H1 (cell line): ENCODE results near the gene PIAS4. TPM values are rescaled to one million over a fixed set of nuclear protein-coding genes. Genes with fewer than 3 reads are reported as not detected.

Source experiments
- CTCF ChIA-PET: fragments of 300-600 bp; sonication (Branson Sonifier 250); formaldehyde crosslinking; loops from one replicate; lab custom pipeline; 2021; ENCODE audit not compliant: partially characterized antibody; lab: Charles Lee
- POLR2A ChIA-PET: fragments of 300-600 bp; sonication (Branson Sonifier 250); formaldehyde crosslinking; loops from one replicate; lab custom pipeline; 2021; ENCODE audit warnings: inconsistent platforms; ENCODE audit not compliant: partially characterized antibody; lab: Charles Lee
- DNase-seq, 2 experiments: peaks; one replicate each; pipeline versions ENCODE4 v3.0.0 to v3.0.0-alpha.2; 2010 to 2022; ENCODE audit warnings: low spot score in 2 of 2, low read depth in 1 of 2, mixed read lengths in 1 of 2
- FAIRE-seq: peaks from 2 replicates; lab custom pipeline; 2011; peaks lifted over from hg19 to GRCh38; lab: Jason Lieb, UNC
- H2AFZ ChIP-seq: 2 replicates; pipeline ENCODE4 v1.8.1; 2012; ENCODE audit warnings: low read length, inconsistent platforms
- H2AK5ac ChIP-seq: 2 replicates; pipeline ENCODE4 v1.6.1; 2013; ENCODE audit warnings: low read depth, low read length
- H2BK120ac ChIP-seq: replicated peaks from 2 replicates; pipeline ENCODE3; 2013; ENCODE audit warnings: low read depth, low read length, inconsistent platforms
- H2BK12ac ChIP-seq: 2 replicates; pipeline ENCODE4 v1.6.1; 2013; ENCODE audit warnings: low read depth, low read length
- H2BK15ac ChIP-seq: 2 replicates; pipeline ENCODE4 v1.6.1; 2013; ENCODE audit warnings: low read length
- H2BK20ac ChIP-seq: 2 replicates; pipeline ENCODE4 v1.6.1; 2013; ENCODE audit warnings: low read length
- H2BK5ac ChIP-seq: 2 replicates; pipeline ENCODE4 v1.6.1; 2013; ENCODE audit warnings: low read depth, low read length
- H3K14ac ChIP-seq: 2 replicates; pipeline ENCODE4 v1.6.1; 2013; ENCODE audit warnings: inconsistent platforms; ENCODE audit not compliant: insufficient read length
- H3K18ac ChIP-seq: 2 replicates; pipeline ENCODE4 v1.6.1; 2013; ENCODE audit warnings: low read length; ENCODE audit errors: extremely low read depth
- H3K23ac ChIP-seq: 2 replicates; pipeline ENCODE4 v1.6.1; 2013; ENCODE audit warnings: inconsistent platforms; ENCODE audit not compliant: insufficient read length
- H3K23me2 ChIP-seq: 2 replicates; pipeline ENCODE4 v1.6.1; 2013; ENCODE audit warnings: low read depth, low read length
- H3K27ac ChIP-seq: 2 replicates; pipeline ENCODE4 v1.6.1; 2011; ENCODE audit warnings: low read depth, low read length, inconsistent platforms
- H3K27me3 ChIP-seq, 4 experiments: replicated peaks in 1 of 4; 1 replicate in 1 of 4; 2 replicates in 3 of 4; pipeline versions ENCODE4 v1.6.1 to v1.8.1; 2011 to 2013; ENCODE audit warnings: low read length in 3 of 4, mild to moderate bottlenecking in 3 of 4, inconsistent platforms in 2 of 4, mixed read lengths in 2 of 4, moderate library complexity in 1 of 4; ENCODE audit not compliant: control insufficient read depth in 3 of 4, insufficient read depth in 3 of 4; ENCODE audit errors: extremely low read depth in 1 of 4
- H3K36me3 ChIP-seq, 4 experiments: 2 replicates each; pipeline versions ENCODE4 v1.6.1 to v1.8.1; 2011 to 2013; ENCODE audit warnings: mild to moderate bottlenecking in 4 of 4, low read length in 3 of 4, moderate library complexity in 2 of 4, control low read depth in 1 of 4, inconsistent platforms in 1 of 4; ENCODE audit not compliant: insufficient read depth in 4 of 4, control insufficient read depth in 2 of 4
- H3K4ac ChIP-seq: replicated peaks from 2 replicates; pipeline ENCODE3; 2013; ENCODE audit warnings: low read length, low read depth, mixed read lengths, inconsistent platforms; ENCODE audit not compliant: insufficient read length
- H3K4me1 ChIP-seq, 4 experiments: replicated peaks in 1 of 4; 1 replicate in 1 of 4; 2 replicates in 3 of 4; pipeline versions ENCODE4 v1.6.1 to v1.8.1; 2011 to 2013; ENCODE audit warnings: low read length in 3 of 4, inconsistent platforms in 2 of 4, mixed read lengths in 1 of 4; ENCODE audit not compliant: insufficient read depth in 4 of 4, control insufficient read depth in 3 of 4
- H3K4me2 ChIP-seq, 2 experiments: 2 replicates each; pipeline versions ENCODE4 v1.6.1 to v1.8.1; 2011 to 2013; ENCODE audit warnings: low read depth in 2 of 2, low read length in 2 of 2, control low read depth in 1 of 2, inconsistent platforms in 1 of 2, mild to moderate bottlenecking in 1 of 2; ENCODE audit not compliant: insufficient read depth in 1 of 2
- H3K4me3 ChIP-seq, 4 experiments: fragments of 200-600, 300-600 bp in 1 of 4; sonication (generic), shearing (Covaris generic), sonication (Bioruptor Twin) in 1 of 4; 2 replicates each; pipeline versions ENCODE4 v1.5.1 to v1.8.1; 2011 to 2016; ENCODE audit warnings: low read length in 4 of 4, low read depth in 3 of 4, control low read depth in 2 of 4, inconsistent platforms in 2 of 4, mild to moderate bottlenecking in 2 of 4, mixed read lengths in 1 of 4, moderate library complexity in 1 of 4; ENCODE audit not compliant: insufficient read depth in 2 of 4; ENCODE audit errors: extremely low read depth in 1 of 4
- H3K56ac ChIP-seq: replicated peaks from 2 replicates; pipeline ENCODE3; 2013; ENCODE audit warnings: low read depth, mild to moderate bottlenecking, mixed read lengths, low read length, inconsistent platforms; ENCODE audit not compliant: insufficient read length
- H3K79me1 ChIP-seq: 2 replicates; pipeline ENCODE4 v1.6.1; 2013; ENCODE audit warnings: low read depth, low read length, control low read depth
- H3K79me2 ChIP-seq, 2 experiments: 2 replicates each; pipeline versions ENCODE4 v1.6.1 to v1.8.1; 2012 to 2013; ENCODE audit warnings: low read length in 2 of 2, mild to moderate bottlenecking in 2 of 2, inconsistent platforms in 1 of 2; ENCODE audit not compliant: insufficient read depth in 2 of 2, control insufficient read depth in 1 of 2
- H3K9ac ChIP-seq, 4 experiments: replicated peaks in 1 of 4; 1 replicate in 1 of 4; 2 replicates in 3 of 4; pipeline versions ENCODE4 v1.6.1 to v1.8.1; 2011 to 2013; ENCODE audit warnings: low read depth in 3 of 4, low read length in 3 of 4, control low read depth in 2 of 4, mild to moderate bottlenecking in 2 of 4, moderate library complexity in 2 of 4, inconsistent platforms in 1 of 4; ENCODE audit errors: extremely low read depth in 1 of 4
- H3K9me3 ChIP-seq, 2 experiments: 2 replicates each; pipeline versions ENCODE4 v1.6.1 to v1.8.1; 2012 to 2013; ENCODE audit warnings: mild to moderate bottlenecking in 2 of 2, moderate library complexity in 2 of 2, control low read depth in 1 of 2, inconsistent platforms in 1 of 2, low read depth in 1 of 2, low read length in 1 of 2, mixed read lengths in 1 of 2; ENCODE audit not compliant: insufficient read depth in 2 of 2
- H4K20me1 ChIP-seq, 2 experiments: replicated peaks in 1 of 2; 2 replicates each; pipeline versions ENCODE3 to v1.8.1; 2011 to 2013; ENCODE audit warnings: inconsistent platforms in 2 of 2, low read length in 2 of 2, mild to moderate bottlenecking in 1 of 2; ENCODE audit not compliant: insufficient read depth in 2 of 2, control insufficient read depth in 1 of 2
- H4K5ac ChIP-seq: 2 replicates; pipeline ENCODE4 v1.6.1; 2013; ENCODE audit warnings: low read length, low read depth, mixed read lengths, inconsistent platforms; ENCODE audit not compliant: insufficient read length
- H4K8ac ChIP-seq: 2 replicates; pipeline ENCODE4 v1.8.0; 2013; ENCODE audit warnings: mild to moderate bottlenecking, moderate library complexity, low read length, inconsistent platforms; ENCODE audit not compliant: insufficient read depth; ENCODE audit errors: extremely low read depth
- H4K91ac ChIP-seq: replicated peaks from 2 replicates; pipeline ENCODE3; 2013; ENCODE audit warnings: low read length, mixed read lengths, inconsistent platforms; ENCODE audit not compliant: insufficient read length
- CHD1 ChIP-seq: IDR thresholded peaks from 2 replicates; pipeline ENCODE4 v1.6.1; 2012; ENCODE audit warnings: low read depth, low read length, improper control_type of control experiment
- EZH2 ChIP-seq: fragments of 200-600 bp; sonication (generic); IDR thresholded peaks from 2 replicates; pipeline ENCODE4 v1.7.1; 2012; ENCODE audit warnings: low read depth, mild to moderate bottlenecking, moderate library complexity, low read length, inconsistent platforms; ENCODE audit not compliant: severe bottlenecking
- HDAC2 ChIP-seq, 2 experiments: fragments of 300-600 bp in 1 of 2; sonication (generic) in 1 of 2; IDR thresholded peaks; 2 replicates each; pipeline ENCODE4 v1.6.1; 2011 to 2012; ENCODE audit warnings: low read depth in 2 of 2, low read length in 2 of 2, mild to moderate bottlenecking in 2 of 2, moderate library complexity in 2 of 2, borderline replicate concordance in 1 of 2, inconsistent platforms in 1 of 2
- HDAC6 ChIP-seq: IDR thresholded peaks from one replicate; pipeline ENCODE4 v1.7.1; 2012; ENCODE audit warnings: low read depth, mild to moderate bottlenecking, inconsistent platforms, low read length, moderate library complexity
- KDM4A ChIP-seq: IDR thresholded peaks from one replicate; pipeline ENCODE4 v1.7.1; 2012; ENCODE audit warnings: low read depth, mild to moderate bottlenecking, moderate library complexity, low read length, inconsistent platforms; ENCODE audit not compliant: severe bottlenecking
- POLR2A ChIP-seq, 2 experiments: IDR thresholded peaks; 1 replicate in 1 of 2; 2 replicates in 1 of 2; pipeline ENCODE4 v1.6.1; 2011; ENCODE audit warnings: low read depth in 2 of 2, low read length in 2 of 2, mild to moderate bottlenecking in 2 of 2; ENCODE audit errors: control extremely low read depth in 1 of 2
- SP1 ChIP-seq: IDR thresholded peaks from 2 replicates; pipeline ENCODE4 v1.6.1; 2011; ENCODE audit warnings: low read depth, low read length
- ZNF274 ChIP-seq: IDR thresholded peaks from 2 replicates; pipeline ENCODE4 v1.7.0; 2012; ENCODE audit warnings: low read length, borderline replicate concordance; ENCODE audit errors: extremely low read depth
- WGBS, 2 experiments: shearing (Covaris generic) in 1 of 2; methylation state at CpG; one replicate each; pipeline versions ENCODE4 v1.1.6 to v1.1.7; 2013 to 2015; ENCODE audit warnings: low lambda C conversion rate in 2 of 2, mixed read lengths in 2 of 2, inconsistent platforms in 1 of 2, low coverage in 1 of 2, missing lambda C conversion rate in 1 of 2; ENCODE audit not compliant: insufficient replicate concordance in 2 of 2, insufficient coverage in 1 of 2, insufficient read length in 1 of 2; ENCODE audit errors: extremely low coverage in 1 of 2, missing lambda C conversion rate in 1 of 2; 5-methylcytosine and 5-hydroxymethylcytosine counted together
- polyA plus RNA-seq, 7 experiments: library from polyadenylated mRNA; depleted of rRNA in 3 of 7; stranded (reverse) in 5 of 7; unstranded in 2 of 7; fragments of >200 nt in 5 of 7; fragments of 200-250 nt in 2 of 7; gene quantifications; 1 replicate in 5 of 7; 2 replicates in 1 of 7; 4 replicates in 1 of 7; pipeline versions ENCODE4 v1.2.1 to v1.2.3, GENCODE V29; 2011 to 2013; ENCODE audit warnings: missing spikeins in 2 of 7, mixed read lengths in 2 of 7
- total RNA-seq: library from RNA; stranded (reverse); fragmentation: NEBNext Ultra II Directional; extraction: Animal tissue kit (Norgen Biotek cat#: 25700); gene quantifications from 2 replicates; pipeline ENCODE4 v1.2.1, GENCODE V29; 2021

The PIAS4 gene
- total and polyA plus RNA-seq, 2 of the 8 experiments (the other 6 are each of a cell fraction or from before 2014, with no cell fraction given) = 30.2 to 51.4 TPM

DNA sequence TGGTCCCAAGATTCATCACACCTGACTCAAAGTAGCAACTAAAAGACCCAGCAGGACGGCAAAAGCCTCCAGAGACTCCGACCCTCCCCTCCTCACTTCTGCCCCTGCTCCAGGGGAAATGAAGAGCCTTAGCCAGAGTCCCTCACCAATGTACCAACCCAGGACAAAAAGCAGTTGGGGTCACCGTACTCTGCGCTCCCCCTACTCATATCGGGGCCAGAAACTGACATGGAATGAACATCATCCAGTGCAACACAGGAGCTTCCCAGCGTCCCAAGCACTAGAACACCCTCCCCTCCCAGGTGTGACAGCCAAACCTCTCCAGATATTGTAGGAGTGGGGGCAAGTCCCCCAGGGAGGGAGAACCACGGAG is 24.0 kb upstream of the PIAS4 start:
- ChIA-PET POLR2A (interaction anchor here (0.5 to 12.0 kb wide), 31 partner anchors 8 to 840 kb away, joined by 3 to 870 read pairs (median 5); partner anchors contain the start of genes ATCAY, DAPK3, MRPL54 and NMRK2), CTCF (no interaction called here)
- no peak overlapping the region for H4K91ac ChIP-seq
- peaks cover 60 to 61% of the 10 kb centered on the region in 2 experiments for H4K20me1 ChIP-seq
- no peak overlapping the region for H2BK120ac ChIP-seq
- peak overlapping the region; percentile 27 for H3K56ac ChIP-seq
- H4K8ac ChIP-seq = peak overlapping the region; percentile 92
- 89% methylated on average over 7 of the region's 7 CpGs; no CpG with 5 or more reads in 1 of the 2 experiments for WGBS, 2 experiments
- peaks cover 8% of the 10 kb centered on the region for H3K23me2 ChIP-seq
- H3K4me3 ChIP-seq = peak overlapping the region; percentile 79 to 99 (median 98); a peak in 5 of 8 replicates
- H2BK15ac ChIP-seq = no peak overlapping the region
- no peak overlapping the region for H3K23ac ChIP-seq
- H3K4ac ChIP-seq = no peak overlapping the region
- H4K5ac ChIP-seq = no peak overlapping the region
- peak overlapping the region in 3 of 4 experiments; percentile 6 to 97 (median 22); a peak in 5 of 7 replicates for H3K9ac ChIP-seq
- H3K27ac ChIP-seq = peak overlapping the region; percentile 32
- H3K14ac ChIP-seq = no peak overlapping the region
- peak overlapping the region; percentile 95 to 97 for H3K4me2 ChIP-seq
- no peaks in the 10 kb centered on the region for H3K27me3 ChIP-seq
- H3K79me1 ChIP-seq = peaks cover 16% of the 10 kb centered on the region
- H2AK5ac ChIP-seq = no peak overlapping the region
- peaks cover 19 to 65% of the 10 kb centered on the region in 2 experiments for H3K79me2 ChIP-seq
- peaks cover 52 to 61% (median 57%) of the 10 kb centered on the region in 4 experiments for H3K36me3 ChIP-seq
- H3K18ac ChIP-seq = no peak overlapping the region
- H2BK5ac ChIP-seq = peak overlapping the region; percentile 95; the same call in 1 of the 2 replicates
- TF ChIP-seq HDAC6 (no peak), KDM4A (no peak), ZNF274 (no peak), SP1 (no peak), CHD1 (no peak), POLR2A (IDR thresholded peaks at IDR 0.05; ENCODE audit: control extremely low read depth in 1 of 2, low read depth in 2 of 2, low read length in 2 of 2) (peak in 1 of 2 experiments; percentile 59; a peak in 2 of 3 replicates), HDAC2 (IDR thresholded peaks at IDR 0.05; ENCODE audit: borderline replicate concordance in 1 of 2, low read depth in 2 of 2, low read length in 2 of 2) (no peak), EZH2 (no peak)
- peaks cover 2 to 16% (median 10%) of the 10 kb centered on the region in 4 experiments for H3K4me1 ChIP-seq
- H2AFZ ChIP-seq = no peak overlapping the region
- no peak overlapping the region for H2BK12ac ChIP-seq
- no peak for FAIRE-seq
- DNase-seq = no peak
- H3K9me3 ChIP-seq = no peaks in the 10 kb centered on the region
- H2BK20ac ChIP-seq = no peak overlapping the region
